ENCODE data around the gene RPS8.
A peak's percentile ranks its signal among the peaks of the same experiment; 100 is the strongest.
"Not testable (repeated sequence)": the region's sequence is repeated elsewhere in the genome, so short reads cannot be mapped to it uniquely, and the experiment has no call there.

RPS8 gene

GRCh38 chr1:44802306-44803061 is 27.1 kb downstream of the RPS8 start:
- DNase-seq (ENCODE audit: low read depth in 1 of 2, low spot score in 1 of 2), result no peak

DNA sequence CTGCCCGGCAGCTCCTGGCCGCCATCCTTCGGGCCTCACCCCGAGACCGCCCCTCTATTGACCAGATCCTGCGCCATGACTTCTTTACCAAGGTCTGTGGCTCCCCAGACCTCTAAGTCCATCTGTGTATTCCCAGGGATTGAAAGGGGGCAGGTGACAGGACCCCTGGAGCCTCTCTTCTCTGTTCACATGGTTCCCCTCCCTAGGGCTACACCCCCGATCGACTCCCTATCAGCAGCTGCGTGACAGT is 27.6 kb downstream of the RPS8 start:
- no peak for DNase-seq (ENCODE audit: low read depth in 1 of 2, low spot score in 1 of 2)

DNA sequence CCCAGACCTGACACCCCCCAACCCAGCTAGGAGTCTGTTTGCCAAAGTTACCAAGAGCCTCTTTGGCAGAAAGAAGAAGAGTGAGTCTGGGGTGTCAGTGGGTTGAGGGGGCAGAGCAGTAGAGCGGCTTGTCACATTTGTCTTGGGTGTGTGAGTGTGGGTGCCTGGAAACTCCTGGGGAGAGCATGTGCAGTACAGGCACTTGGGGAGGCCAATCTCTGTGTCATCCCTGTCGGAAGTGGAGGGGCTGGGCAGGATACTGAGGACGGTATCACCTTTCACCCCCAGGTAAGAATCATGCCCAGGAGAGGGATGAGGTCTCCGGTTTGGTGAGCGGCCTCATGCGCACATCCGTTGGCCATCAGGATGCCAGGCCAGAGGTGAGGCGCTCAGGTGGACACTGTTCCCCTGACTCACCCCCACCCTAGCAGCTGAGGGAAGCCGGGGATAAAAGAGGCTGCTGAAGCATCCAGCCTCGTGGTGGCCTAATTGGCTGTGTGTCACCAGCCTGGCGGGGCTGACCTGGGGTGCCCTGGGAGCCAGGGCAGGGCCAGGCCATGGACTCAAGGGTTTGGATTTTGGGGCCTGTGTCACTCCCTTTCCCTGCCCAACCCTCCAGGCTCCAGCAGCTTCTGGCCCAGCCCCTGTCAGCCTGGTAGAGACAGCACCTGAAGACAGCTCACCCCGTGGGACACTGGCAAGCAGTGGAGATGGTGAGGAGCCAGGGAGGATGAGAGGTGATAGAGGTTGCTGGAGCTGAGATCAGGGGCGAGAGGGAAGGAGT is 28.2 kb downstream of the RPS8 start:
- no peak for DNase-seq (ENCODE audit: low read depth in 1 of 2, low spot score in 1 of 2)

DNA sequence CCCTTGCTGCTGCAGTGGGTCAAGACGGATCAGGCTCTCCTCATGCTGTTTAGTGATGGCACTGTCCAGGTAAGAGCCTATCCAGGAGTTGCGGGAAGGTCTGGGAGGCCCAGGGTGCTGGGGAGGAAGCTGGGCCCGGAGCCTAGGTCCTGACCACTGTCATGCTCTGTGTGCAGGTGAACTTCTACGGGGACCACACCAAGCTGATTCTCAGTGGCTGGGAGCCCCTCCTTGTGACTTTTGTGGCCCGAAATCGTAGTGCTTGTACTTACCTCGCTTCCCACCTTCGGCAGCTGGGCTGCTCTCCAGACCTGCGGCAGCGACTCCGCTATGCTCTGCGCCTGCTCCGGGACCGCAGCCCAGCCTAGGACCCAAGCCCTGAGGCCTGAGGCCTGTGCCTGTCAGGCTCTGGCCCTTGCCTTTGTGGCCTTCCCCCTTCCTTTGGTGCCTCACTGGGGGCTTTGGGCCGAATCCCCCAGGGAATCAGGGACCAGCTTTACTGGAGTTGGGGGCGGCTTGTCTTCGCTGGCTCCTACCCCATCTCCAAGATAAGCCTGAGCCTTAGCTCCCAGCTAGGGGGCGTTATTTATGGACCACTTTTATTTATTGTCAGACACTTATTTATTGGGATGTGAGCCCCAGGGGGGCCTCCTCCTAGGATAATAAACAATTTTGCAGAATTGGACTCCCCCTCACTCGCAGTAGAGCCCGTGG is 30.1 kb downstream of the RPS8 start:
- no peak for DNase-seq (ENCODE audit: low read depth in 1 of 2, low spot score in 1 of 2)

- DNase-seq (ENCODE audit: low read depth in 1 of 2, low spot score in 1 of 2), result no peak
Observed at GRCh38 chr1:44806025-44806703, 30.8 kb downstream of the RPS8 start.

- DNase-seq (ENCODE audit: low read depth in 1 of 2, low spot score in 1 of 2), result no peak
Observed at GRCh38 chr1:44806704-44807363, 31.5 kb downstream of the RPS8 start, which contains the start of gene DYNLT4. Gene DYNLT4 (minus strand): TSS chr1:44807351. CDS start chr1:44806668, 683 bp downstream.

DNA sequence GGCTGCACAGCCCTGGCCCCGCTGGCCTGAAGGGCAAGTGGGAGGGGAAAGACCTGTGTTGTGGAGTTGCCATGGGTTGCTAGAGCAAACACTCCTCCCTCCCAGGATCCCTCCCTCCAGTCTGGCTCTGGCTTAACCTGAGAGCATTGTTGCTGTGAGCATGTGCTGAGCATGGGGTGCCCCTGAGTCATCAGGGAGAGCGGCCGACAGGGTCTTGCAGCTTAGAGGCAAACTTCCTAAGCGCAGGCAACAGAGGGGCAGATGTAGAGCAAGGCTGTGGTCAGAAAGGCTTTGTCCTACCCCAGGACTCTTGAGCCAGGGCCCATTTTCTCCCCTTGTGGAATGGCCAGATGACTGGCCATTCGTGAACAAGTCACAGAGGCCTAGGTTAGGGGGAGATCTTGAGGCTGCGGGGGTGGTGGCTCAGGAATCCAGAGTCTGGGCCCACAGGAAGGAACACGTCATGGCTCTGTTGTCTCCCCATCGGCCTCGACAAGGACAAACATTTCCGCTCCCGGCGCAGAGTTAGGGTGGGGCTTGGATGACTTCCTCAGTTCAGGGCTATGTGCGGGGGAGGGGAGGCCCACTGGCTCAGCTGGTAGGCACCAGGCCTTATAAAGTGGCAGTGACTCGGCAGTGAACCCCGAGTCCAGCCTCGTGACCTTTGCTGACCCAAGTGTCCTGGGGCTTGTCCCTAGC is 32.2 kb downstream of the RPS8 start:
- peak; percentile 67 to 83 for DNase-seq (ENCODE audit: low read depth in 1 of 2, low spot score in 1 of 2)

- DNase-seq (ENCODE audit: low read depth in 1 of 2, low spot score in 1 of 2), result peak in 1 of 2 donors; percentile 71
Observed at GRCh38 chr1:44808063-44808937, 33.0 kb downstream of the RPS8 start, which contains the start of gene BTBD19. Gene BTBD19 (plus strand): TSS chr1:44808523. CDS start chr1:44808821, 298 bp downstream.

GRCh38 chr1:44808938-44809917 is 33.9 kb downstream of the RPS8 start:
- DNase-seq (ENCODE audit: low read depth in 1 of 2, low spot score in 1 of 2), result peak; percentile 67 to 81

- no peak for DNase-seq (ENCODE audit: low read depth in 1 of 2, low spot score in 1 of 2)
Observed at GRCh38 chr1:44810101-44810761, 34.9 kb downstream of the RPS8 start.

DNA sequence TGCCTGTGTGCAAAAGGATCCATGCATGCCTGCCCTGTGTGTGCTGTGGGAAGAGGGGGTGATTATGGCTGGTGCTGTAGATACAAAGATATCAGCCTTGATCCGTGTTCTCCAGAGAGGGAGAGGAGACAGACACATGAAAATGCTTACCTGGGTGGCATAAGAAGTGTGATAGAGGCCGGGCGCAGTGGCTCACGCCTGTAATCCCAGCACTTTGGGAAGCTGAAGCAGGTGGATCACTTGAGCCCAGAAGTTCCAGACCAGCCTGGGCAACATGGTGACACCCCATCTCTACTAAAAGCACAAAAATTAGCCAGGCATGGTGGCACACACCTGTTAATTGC is 35.4 kb downstream of the RPS8 start:
- DNase-seq (ENCODE audit: low read depth in 1 of 2, low spot score in 1 of 2), result not testable (repeated sequence)

- no peak for DNase-seq (ENCODE audit: low read depth in 1 of 2, low spot score in 1 of 2)
Observed at GRCh38 chr1:44811234-44811633, 35.9 kb downstream of the RPS8 start.

- DNase-seq (ENCODE audit: low read depth in 1 of 2, low spot score in 1 of 2), result no peak
Observed at GRCh38 chr1:44812822-44813543, 37.6 kb downstream of the RPS8 start.

DNA sequence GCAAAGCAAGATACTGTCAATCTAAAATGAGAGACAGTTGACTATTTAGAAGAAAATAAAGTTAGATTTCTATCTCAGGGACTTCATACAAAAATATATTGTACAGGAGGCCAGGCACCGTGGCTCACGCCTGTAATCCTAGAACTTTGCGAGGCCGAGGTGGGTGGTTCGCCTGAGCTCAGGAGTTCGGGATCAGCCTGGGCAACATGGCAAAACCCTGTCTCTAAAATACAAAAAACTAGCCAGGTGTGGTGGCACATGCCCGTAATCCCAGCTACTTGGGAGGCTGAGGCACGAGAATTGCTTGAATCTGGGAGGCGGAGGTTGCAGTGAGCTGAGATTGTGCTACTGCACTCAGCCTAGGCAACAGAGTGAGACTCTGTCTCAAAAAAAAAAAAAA is 40.6 kb downstream of the RPS8 start:
- not testable (repeated sequence) for DNase-seq (ENCODE audit: low read depth in 1 of 2, low spot score in 1 of 2)

- no peak for DNase-seq (ENCODE audit: low read depth in 1 of 2, low spot score in 1 of 2)
Observed at GRCh38 chr1:44817307-44817706, 42.0 kb downstream of the RPS8 start.

DNA sequence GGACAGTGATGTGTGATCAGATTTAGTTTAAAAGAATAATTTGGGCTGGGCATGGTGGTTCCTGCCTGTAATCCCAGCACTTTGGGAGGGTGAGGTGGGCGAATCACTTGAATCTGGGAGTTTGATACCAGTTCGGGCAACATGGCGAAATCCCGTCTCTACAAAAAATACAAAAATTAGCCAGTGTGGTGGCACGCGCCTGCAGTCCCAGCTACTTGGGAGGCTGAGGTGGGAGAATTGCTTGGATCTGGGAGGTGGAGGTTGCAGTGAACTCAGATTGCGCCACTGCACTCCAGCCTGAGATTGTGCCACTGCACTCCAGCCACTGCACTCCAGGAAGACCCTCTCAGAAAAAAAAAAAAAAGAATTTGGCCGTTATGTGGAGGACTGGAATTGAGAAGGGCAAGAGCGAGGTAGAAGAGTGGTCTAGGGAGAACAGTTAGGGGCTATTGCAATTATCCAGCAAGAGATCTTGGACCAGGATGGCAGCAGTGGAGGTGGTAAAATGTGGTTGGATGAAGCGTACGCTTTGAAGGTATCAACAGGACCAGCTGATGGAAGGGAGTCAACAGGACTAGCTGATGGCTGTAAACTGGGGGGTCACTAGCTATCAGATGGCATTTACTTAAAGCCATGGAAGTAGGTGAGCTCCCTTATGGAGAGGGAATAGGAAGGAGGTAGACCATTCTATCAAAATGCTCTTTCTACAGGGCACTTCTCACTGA is 42.6 kb downstream of the RPS8 start:
- DNase-seq (ENCODE audit: low read depth in 1 of 2, low spot score in 1 of 2), result no peak

Measured in stimulated activated CD4-positive, alpha-beta T cell treated with anti-CD3 and anti-CD28 coated beads, Interleukin-15, amount 100 ng/mL, for 1 hour (primary cell).